Forelimb muscle (tissue), 1 donor: Measurements from ENCODE around the gene NOS1AP. TPM values are rescaled to one million over a fixed set of nuclear protein-coding genes. Genes with fewer than 3 reads are reported as not detected.

ENCODE experiments used
- DNase-seq: peaks from one replicate; pipeline ENCODE4 v3.0.0-alpha.2; 2013; ENCODE audit warnings: low read depth
- polyA plus RNA-seq: library from polyadenylated mRNA; unstranded; fragments of 120-200 nt; gene quantifications from one replicate; pipeline ENCODE4 v1.2.1, GENCODE V29; 2013; ENCODE audit not compliant: insufficient read length

The NOS1AP gene
- polyA plus RNA-seq, 1 donor = 0.56 TPM

DNA sequence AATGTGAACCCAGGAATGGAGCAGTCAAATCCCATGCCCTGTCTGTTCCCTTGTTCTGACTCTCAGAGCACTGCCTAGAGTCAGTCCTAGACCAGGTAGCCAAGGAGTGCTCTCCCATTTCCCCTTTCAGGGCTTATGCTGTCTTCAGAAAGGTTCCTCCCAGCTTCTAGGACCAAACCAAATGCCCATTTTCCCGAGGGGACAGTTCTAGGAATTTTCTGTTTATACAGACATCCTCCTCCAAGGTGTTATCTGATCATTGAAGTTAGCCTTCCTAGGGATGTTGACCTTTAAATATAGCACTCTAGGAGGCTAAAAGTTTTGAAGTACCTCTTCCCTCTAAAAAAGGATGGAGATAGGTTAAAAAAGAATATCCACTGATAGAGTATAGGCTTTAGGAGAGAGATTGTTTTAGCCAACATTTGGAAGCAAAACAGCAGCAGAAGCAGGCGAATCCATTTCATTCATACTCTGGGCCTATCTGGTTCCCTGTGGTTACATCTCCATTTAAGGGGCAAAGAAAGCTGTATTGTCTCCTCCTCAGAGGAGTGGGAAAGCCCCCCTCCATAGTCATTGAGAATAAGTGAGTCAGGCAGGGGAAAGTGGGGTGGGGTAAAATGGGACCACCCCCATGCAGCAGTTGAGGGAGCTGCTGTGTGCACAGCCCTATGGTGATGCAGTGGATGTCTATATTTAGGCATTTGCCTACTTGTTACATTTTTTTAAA, 180.7 kb downstream of the NOS1AP start:
- DNase-seq = no peak

DNA sequence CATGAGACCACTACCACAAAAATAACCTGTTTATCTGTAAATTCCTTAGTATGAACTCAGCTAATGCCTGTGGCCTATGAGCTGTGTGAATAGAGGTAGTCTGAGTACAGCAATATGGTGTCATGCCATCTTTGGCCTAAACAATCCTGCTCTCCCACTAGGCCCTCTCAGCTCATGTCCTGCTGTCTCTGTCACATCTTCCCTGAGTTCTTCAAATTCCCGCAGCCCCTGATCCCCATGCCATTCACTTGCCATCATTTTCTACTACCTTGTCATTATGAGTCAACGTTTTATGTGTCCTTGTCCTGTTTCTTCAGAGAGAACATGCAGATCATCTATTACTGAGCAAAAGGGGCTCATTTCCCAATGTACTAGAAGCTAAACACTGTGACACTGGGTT, 181.6 kb downstream of the NOS1AP start:
- no peak for DNase-seq

DNA sequence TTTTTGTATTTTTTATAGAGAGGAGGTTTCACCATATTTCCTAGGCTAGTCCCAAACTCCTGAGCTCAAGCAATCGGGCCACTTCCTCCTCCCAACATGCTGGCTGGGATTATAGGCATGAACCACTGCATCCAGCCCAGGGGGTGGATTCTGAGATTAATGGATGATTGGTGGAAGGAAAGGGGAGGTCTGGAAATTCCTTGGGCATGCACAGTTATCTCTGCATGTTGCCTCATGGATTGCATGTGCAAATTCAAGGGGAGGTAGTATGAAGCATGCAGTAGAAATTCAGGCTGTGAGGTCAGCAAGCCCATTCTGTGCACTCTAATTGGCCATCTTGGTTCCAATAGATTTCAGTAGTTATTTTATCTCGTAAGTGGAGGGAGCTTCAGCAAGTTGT, 182.7 kb downstream of the NOS1AP start:
- no peak for DNase-seq

DNA sequence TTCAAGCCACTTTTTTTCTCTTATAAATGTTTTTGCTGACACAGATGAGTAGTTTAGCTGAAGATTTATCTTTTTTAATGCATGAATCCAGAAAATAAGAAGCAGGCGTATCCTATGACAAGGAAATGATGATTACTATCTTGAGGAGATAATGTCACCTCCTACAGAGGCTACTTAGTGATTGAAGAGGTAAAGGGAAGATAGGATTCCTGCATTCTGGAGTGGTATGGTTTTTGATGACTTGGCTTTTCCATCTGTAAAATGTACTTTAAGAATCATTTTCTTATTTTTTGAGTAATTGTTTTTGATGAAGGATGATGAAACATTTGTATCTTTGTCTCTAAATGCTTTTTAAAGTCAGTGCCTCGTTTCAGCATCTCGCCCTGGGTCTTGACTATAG, 184.3 kb downstream of the NOS1AP start:
- DNase-seq = no peak

DNA sequence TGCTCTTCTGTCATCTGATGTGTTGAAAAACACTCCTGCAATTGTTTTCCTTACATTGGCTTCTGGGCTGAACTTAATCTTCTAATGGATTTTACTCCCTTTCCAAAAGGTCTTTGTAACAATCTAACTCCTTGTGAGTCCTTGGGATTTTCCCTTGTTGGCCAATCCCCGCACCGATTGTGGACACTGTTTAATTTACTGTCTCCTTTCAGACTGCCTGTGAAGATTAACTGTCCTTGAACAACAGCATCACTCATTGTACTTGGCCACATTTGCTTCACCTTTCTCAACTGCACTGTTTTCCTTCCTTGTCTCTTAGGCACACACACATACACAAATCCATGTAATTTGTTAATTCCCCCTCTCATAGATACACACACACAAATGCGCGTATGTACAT, 186.8 kb downstream of the NOS1AP start:
- no peak for DNase-seq

DNA sequence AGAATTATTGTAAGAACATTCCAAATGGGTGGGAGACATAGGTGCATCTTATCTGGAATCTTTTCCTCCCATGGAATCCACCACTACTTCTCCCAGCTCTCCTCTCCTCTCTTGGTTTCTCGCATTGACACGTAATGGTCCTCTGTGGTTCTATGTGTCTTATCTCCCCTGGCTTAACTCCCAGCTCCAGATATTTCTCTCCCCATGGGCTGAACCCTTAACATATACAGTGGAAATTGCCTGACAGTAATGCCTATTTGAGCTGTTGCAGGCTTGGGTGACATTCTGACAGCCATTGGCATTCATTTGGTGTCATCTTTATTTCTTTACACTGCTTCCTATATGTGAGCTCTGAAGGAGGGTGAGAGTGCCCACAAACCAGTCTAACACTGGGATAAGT, 188.9 kb downstream of the NOS1AP start:
- DNase-seq = no peak

DNA sequence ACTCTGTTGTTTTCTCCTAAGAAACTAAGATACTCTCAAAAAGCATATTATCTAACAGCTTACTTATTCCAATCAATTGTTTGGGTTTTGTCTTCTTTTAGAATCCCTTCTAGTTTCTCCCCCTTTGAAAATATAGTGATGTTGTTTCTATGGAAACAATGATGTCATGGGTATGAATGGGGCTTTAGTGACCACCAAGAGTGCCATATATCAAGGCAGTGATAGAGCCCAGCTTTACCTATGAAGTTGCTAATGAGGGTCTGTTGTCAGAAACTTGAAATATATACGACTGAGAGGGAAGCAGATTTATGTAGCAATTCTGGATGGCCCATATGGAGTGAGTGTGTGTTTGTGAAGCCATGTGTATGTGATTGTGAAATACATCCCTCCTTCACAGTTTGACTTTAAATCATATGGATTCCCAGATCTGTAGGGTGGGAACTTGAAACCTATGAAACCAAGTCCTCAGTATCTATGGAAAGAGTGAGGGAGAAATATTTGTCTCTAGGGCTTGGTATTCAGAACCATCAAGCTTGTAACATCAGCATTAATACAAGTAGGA, 190.5 kb downstream of the NOS1AP start:
- no peak for DNase-seq

DNA sequence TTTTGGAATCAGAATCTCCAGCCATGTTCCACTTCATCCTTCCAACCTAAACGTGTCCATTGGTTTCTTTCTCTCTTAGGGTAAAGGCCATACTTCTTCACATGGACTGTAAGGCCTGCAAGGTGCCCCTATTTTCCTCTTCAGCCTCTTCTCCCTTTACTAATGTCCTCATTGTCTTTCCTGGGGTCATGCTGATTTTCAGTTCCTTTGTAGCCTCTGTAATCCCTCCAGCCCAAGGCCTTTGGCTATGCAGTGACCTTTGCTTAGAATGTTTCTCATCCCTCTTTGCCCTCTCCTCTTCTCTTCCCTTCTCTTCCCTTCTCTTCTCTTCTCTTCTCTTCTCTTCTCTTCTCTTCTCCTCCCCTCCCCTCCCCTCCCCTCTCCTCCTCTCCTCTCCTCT, 194.6 kb downstream of the NOS1AP start:
- no peak for DNase-seq

DNA sequence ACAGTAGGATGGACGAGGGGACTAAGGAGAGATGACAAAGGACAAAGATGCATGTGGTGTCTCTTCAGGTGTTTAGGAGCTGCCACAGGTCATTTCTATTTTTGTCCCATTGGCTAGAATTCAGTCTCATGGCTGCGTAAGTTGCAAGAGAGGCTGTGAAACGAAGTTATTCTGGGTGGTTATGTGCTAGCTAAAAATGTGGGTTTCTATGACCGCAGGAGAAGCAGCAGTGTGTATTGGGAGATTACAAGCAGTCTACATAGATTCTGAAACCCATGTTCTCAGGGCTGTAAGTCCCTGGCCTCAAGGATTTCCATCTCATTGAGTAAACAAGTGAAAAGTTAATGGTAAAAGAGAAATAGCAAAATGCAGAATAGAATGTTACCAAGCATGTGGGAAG, 196.5 kb downstream of the NOS1AP start:
- no peak for DNase-seq

DNA sequence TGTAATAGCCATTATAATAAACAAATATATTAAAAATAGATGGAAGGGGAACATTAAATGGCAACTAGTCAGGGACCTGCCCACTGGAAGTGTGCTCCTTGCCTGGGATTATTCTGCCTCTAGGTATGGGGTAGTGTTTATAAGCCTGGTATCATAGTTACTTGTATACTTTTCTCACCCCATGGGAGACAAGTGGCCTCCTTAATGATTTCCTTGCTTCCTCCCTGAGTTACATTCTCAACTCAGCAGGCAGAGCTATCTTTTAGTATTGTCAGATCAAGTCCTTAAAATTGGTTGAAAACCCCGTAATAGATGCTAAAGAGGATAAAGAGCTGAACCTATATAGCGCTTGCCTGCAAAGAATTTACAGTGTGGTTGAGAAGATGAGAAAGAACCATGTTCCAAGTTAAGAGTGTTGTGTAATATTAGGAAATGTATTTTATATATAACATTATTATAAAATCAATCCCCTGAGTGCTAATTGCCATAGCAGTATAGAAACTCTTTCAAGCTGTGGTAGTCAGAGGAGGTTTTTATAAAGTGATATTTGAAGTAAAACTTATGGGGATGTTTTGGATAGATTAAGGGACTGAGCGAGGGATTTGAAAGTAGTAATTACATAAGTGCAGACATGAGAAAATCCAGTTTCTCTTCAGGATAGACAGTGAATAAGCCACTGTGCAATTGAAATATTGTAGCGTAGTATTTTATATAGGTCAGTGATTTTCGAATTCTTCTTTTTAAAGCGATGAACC, 200.7 kb downstream of the NOS1AP start:
- no peak for DNase-seq

DNA sequence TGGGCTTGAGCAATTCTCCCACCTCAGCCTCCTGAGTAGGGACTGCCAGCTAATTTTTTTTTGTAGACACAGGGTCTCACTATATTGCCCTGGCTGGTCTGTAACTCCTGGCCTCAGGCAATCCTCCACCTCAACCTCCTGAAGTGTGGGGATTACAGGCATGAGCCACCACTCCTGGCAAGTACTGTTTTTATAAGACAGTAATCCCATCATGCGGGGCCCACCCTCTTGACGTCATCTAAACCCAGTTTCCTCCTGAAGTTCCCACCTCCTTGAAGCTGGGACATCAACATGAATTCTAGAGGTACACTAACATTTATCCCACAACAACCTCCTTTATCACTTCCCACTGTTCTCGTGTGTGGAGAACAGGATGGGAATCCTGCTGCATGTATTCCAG, 202.5 kb downstream of the NOS1AP start:
- DNase-seq = no peak

DNA sequence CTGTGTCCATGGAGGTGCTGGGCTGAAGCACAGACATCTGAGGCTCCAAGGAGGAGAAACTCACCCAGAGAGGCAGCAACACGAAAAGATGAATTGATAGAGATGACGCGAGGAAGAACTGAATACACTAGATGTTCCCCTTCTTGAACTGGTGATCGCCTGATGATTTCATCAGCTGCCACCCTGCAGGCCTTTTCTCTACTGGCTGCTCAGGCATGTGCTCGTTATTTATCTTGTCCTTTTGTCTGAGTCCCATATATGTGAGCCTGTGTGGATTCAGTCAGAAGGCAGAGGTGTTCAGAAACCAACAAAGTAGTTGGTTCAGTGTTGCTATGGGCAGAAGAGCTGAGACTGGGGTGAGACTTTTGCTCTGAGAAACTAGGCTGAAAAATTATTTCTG, 202.9 kb downstream of the NOS1AP start:
- no peak for DNase-seq

DNA sequence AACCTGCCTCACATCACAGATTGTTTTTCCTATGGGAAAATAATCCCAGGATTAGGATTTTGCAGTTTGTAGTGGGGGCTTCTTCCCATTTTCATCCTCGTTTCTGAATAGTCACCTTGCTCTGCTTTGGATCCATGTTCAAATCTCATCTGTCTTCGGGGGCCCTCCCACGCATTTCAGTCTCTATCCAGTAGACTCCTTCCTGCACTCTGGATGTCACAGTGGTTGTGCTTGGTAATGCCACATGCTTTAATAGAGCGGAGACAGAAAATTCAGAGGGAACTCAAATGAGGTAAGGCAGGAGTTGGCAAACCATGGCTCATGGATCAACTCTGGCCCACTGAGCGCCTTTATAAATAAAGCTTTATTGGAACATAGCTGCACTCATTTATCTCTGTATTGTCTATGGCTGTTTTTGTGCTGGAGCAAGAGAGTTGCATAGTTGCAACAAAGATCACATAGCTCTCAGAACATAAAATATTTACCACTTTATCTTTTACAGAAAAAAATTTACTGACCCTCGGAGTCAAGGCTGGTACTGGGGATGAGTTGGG, 206.2 kb downstream of the NOS1AP start:
- DNase-seq = no peak

DNA sequence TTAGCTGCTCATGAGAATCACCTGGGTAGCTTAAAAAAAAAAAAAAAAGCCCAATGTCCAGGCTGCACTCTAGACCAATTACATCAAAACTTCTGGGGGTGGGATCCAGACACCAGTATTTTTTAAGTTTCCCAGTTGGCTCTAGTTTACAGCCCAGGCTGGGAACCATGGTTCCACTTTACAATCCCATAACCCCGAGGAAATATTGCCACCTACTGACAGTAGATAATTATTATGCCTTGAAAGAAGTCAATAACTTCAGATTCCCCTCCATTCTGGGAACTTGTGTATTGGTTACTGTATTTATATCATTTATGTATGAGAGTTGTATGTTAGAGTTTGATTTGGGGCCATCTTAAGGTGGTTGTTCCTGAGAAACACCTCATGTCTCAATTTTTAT, 207.0 kb downstream of the NOS1AP start:
- no peak for DNase-seq

DNA sequence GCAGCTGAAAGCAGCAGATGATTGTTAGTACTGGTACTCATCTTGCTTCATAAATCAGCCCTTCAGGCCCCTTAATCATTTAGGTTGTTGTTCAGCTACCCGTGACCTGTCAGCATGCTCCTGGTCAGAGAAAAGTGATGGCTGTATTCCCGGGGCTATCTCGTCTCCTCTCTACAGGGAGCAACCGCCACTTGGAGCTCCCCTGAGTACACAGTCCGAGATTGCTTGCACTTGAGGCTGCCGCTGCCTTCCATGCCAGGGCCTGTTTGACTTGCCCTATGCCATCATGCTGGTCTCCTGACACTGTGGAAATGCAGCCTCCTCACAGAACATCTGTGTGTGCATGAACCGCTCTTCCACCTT, 209.6 kb downstream of the NOS1AP start:
- DNase-seq = no peak

DNA sequence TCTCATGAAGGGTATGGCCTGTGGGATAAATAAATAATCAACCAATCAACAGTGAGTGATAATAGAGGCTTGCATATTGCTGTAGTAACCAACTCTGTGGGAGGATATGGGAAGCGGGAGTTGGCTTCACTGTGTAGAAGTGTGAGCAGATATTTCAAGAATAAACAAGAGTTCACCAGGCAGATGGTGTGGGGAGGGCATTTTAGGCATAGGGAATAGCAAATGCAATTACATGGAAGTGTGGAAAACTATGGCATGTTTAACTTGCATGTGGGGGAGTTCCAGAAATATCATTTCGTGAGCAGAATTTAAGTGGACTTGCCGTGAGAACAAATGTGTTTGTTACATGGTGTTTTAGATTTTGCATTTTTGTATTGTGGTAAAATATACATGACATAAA, 211.9 kb downstream of the NOS1AP start:
- no peak for DNase-seq

DNA sequence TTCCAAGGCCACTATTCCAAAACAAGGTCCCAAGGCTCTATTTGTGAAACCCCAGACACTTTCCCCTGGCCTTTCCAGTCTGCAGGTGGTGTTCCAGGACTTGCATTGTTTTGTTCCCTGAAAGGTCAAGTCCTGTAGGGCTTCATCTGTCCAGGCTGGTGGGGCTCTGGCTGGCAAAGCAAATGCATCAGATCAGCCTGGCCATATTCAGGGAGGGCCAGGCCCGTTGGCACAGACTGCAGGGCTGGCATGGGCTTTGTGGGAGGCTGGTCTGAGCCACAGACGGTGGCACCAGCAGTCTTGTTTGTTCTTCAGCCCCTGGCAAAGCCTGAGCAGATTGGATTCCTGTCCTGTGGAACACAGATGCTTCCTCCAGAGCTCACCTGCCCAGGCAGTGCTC, 214.2 kb downstream of the NOS1AP start:
- no peak for DNase-seq

DNA sequence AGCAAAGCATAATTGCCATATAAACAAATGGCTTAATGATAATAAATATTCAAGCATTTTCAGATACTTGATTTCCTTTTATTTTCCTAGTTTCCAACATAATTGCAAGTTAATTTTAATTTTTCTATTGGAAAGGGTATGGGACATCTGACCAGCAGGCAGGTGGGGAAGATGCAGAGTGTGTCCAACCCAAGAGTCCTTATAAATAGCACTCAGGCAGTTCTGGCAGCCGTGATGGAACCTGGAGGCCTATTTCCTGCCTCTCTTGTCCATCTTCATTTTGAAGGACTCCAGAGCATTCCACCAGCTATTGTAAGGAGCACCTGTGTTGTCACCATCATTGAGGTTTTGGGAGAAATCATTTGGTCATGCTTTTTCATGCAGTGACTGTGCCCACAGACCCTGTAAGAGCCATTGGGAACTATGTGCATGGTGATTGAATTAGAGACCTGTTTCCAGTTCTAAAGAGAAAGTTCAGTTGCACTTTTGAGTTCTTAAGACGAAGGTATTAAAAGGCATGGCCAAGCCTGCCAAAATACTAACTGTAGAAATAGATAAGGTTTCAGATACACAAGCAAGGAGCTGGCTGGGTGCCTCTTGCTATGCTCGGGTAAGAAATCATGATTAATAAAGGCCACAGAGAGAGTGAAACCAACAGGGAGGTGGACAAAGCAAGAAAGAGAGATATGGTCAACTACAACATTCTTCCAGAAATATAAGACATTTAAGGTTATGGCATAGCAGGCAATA, 214.9 kb downstream of the NOS1AP start:
- DNase-seq = no peak

DNA sequence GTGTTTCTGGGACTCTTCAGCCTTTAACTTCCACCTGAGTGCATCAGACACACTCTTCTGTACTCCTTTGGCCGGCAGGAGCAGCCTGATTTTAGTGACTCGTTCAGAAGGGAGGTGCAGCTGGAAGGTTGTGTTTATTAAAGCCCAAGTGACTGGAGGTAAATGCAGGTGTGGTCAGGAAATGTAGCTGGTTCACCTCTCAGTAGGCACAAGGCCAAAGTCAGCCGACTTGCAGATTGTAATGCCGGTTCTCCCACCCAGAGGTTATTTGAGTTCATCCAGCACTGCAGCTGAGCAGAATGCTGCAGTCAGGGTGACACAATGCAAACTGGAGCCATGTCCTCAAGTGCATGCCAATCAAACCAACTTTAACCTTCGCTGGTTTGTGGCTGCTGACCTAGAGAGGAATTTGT, 215.7 kb downstream of the NOS1AP start:
- no peak for DNase-seq

DNA sequence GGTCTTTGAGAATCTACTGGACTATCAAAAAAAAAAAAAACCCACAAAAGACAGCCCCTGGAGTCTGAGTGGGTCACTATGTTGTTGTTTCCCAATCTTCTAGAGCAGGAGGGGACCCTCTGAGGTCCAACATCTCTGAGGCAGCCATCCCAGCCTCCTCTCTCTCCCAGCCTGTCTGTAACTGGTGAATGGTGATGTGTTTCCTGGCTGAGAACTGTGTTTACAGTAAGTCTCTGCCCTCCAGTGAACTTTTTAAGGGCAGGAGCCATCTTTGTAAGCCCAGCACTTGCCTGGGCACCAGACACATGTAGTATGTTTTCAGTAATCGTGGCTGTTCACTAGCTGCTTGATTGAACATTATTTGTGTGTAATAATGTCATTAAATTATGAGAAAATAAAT, 221.5 kb downstream of the NOS1AP start:
- no peak for DNase-seq

DNA sequence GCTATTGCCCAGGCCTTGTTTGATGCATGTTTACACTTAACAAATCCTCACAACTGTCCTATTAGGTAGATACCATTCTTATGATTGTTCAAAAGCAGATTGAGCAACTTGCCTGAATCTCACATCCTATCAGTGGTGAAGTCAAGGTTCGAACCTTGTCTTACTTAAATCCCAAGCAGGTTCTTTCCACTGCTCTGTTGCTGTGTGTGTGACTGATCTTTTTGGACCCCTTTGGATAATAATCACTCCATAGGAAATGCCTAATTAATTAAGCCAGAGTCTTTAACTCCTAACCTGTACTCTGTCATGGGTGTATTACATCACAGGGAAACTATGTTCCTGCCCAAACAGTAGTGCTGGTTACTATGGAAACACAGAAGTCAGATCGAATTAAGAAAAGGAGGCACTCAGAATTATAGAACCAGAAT, 222.9 kb downstream of the NOS1AP start:
- DNase-seq = no peak

DNA sequence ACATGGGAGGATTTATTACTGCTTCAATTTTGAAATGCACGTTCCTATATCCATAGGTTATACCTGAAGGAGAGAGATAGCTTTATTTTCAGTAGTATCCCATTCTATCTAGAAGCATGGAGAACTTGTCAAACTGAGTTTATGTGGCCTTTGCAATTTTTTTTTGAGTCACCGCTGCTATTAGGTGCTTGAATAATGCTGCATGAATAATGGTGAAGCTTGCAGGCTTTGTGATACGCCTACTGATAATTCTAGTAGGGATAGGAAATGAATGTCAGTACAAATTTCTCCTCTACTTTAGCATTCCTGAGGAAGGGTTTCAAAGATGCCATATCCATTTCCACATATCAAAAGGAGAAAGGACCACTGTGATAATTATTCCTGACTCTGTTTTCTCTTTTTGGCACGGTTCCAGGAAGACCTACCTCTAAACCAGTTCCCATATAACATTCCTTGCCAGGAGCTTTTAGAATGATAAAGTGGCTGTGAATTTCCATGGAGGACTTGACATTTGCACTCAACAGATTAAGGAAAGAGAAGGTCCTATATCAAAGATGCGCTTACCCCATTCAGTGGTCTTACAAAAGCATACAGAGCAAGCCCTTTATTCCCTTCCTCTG, 223.7 kb downstream of the NOS1AP start:
- no peak for DNase-seq
